NOMO-1 treated with DMSO at 0.1 percent for 48 hours (cell line): Measurements from ENCODE around the gene MMEL1.
"Not testable (repeated sequence)": the region's sequence is repeated elsewhere in the genome, so short reads cannot be mapped to it uniquely, and the experiment has no call there.

Experiments
- DNase-seq: peaks from one replicate; lab custom pipeline; 2025; ENCODE audit not compliant: unreplicated experiment; lab: John Stamatoyannopoulos, UW

Gene MMEL1

GRCh38 chr1:2629627-2630497, 3.0 kb downstream of the MMEL1 start:
- no peak for DNase-seq

DNA sequence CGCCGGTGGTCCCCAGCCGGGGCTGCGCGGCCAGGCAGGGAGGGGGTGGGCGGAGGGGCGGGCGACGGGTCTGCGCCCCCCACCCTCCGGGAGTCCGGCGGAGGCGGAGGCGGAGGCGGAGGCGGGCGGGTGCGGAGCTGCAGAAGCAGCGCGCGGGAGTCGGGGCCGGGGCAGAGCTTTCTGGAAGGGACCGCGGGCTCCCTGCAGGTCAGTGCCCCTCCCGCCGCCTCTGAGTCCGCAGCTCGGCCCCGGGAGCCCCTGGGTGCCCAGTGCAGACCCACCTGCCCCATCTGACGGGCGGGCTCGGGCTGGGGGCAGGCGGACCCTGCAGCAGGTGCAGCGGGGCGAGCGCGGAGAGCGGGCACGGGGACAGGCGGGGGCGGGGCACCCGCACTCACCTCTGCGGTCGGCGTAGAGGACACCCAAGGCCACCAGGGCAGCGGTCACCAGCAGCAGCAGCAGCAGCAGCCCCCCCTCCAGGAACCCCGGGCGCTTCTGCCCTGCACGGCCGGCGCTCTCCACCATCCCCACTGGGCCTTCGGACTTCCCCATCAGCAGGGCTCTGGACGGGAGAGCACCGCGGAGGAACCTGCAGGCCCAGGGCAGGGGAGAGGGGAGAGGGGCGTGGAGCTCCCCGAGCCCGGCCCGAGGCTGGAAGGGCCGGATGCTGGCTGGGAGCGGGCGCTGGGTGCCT, 3.7 kb downstream of the MMEL1 start:
- DNase-seq: no peak

DNA sequence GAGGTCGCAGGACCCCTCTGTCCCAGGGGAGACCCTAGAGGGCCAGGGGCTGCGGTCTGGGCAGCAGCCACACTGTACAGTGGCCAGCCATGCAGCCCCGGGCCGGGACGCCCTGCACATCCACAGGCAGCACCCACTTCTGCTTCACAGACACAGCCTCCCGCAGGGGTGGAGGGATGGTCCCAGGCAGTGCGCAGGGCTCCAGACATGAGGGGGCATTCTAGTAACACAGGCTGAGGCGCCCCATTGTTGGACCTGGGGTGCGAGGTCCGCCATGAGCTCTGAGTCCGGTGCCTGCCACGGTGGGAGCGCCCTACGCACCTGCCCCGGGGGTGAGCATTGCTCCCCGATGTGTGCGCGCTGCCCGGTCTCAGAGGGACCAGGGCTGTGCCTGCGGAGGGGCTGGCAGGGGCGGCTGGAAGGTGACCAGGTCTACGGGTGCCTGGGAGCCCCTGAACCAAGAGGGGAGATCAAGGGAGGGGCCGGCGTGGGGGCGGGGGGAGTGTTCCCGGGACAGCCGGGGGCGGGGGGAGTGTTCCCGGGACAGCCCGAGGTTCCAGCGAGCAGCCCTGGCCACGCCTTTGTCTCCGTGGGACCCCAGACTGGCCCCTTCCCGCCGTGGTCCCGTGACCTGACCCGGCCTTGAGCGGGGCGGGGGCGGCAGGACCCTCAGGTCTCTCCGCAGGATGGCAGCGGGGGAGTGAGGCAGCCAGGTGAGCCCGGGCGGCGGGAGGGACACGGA, 4.5 kb downstream of the MMEL1 start:
- no peak for DNase-seq

DNA sequence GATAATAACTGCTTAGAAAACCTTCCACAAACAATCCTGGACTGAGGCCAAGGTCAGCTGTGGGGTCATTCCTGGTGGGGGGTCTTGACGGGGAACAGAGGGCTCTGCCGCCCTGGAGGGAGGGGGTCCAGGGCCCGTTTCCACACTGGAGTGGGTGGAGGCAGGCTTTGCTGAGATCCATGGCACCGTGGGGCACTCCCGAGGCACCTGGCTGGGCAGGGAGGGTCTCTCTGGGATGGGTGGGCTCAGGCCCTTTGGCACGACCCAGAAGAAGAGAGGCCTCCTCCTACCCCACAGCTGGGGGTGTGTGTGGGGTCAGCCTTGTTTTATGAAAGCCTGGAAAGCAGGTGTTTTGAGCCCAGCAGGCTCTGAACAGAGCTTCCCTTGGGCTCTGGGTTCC, 5.1 kb downstream of the MMEL1 start:
- no peak for DNase-seq

DNA sequence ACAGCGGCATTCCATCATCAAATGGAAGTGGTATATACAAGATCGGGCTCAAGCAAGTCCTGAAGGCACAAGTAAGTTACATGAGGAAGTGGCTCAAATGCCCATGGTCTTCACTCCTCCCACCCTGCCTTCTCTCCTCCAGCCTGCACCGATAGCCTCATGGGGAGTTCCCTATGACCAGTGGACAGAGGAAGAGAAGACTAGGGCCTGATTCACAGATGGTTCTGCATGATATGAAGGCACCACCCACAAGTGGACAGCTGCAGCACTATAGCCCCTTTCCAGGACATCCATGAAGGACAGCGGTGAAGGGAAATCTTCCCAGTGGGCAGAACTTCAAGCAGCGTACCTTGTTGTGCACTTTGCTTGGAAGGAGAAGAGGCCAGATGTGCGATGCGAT, 7.1 kb downstream of the MMEL1 start:
- not testable (repeated sequence) for DNase-seq

- DNase-seq: no peak
These were observed 7.5 kb downstream of the MMEL1 start for GRCh38 chr1:2625311-2625710.

DNA sequence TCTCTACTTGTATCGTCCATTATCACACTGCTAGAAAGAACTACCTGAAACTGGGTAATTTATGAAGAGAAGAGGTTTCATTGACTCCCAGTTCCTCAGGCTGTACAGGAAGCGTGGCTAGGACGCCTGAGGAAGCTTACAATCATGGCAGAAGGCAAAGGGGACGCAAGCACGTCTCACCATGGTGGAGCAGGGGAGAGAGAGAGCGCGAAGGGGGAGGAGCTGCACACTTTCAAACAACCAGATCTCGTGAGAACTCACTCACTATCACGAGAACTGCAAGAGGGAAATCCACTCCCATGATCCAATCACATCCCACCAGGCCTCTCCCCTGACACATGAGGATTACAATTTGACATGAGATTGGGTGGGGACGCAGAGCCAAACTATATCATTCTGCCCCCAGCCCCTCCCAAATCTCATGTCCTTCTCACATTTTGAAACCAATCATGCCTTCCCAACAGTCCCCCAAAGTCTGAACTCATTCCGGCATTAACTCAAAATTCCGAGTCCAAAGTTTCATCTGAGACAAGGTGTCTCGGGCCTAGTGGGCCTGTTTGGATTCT, 8.0 kb downstream of the MMEL1 start:
- DNase-seq: no peak

DNA sequence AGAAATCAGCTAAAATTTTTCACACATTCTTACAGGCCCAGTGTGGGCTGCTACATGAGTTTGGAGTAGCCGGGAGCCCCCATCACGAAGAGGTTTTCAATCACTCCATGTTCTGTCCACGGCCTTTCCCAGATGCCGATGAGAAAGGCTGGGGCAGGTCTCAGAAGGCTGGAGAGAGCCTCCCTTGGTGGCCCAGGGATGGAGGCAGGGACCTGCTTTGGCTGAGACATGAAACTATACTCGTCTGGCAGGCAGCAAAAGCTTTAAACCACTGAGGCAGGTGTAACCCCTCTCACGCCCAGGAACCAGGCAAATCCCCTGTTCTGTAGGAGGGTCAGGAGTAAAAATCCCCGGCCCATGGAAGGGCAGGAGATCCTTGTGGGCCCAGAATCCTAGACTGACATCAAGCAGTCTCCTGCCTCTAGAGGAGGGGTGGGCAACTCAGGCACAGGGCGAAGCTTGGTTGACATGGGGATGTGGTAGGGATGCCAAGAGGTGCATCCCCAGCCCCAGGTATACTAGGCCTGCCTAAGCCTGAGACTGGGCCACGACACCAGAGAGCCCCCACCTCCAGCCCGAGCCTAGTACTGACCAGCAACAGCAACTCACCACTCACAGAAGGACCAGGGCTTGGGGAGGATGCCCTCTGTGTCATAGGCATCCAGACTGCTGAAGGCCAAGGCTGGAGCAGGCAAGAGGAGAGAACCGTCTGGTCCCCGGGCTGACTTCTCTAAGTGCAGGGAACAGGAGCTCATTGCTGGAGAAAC, 9.1 kb downstream of the MMEL1 start:
- DNase-seq: no peak

GRCh38 chr1:2617971-2618470, 14.8 kb downstream of the MMEL1 start:
- no peak for DNase-seq

- DNase-seq: no peak
These were observed 18.7 kb downstream of the MMEL1 start for GRCh38 chr1:2614145-2614544.

DNA sequence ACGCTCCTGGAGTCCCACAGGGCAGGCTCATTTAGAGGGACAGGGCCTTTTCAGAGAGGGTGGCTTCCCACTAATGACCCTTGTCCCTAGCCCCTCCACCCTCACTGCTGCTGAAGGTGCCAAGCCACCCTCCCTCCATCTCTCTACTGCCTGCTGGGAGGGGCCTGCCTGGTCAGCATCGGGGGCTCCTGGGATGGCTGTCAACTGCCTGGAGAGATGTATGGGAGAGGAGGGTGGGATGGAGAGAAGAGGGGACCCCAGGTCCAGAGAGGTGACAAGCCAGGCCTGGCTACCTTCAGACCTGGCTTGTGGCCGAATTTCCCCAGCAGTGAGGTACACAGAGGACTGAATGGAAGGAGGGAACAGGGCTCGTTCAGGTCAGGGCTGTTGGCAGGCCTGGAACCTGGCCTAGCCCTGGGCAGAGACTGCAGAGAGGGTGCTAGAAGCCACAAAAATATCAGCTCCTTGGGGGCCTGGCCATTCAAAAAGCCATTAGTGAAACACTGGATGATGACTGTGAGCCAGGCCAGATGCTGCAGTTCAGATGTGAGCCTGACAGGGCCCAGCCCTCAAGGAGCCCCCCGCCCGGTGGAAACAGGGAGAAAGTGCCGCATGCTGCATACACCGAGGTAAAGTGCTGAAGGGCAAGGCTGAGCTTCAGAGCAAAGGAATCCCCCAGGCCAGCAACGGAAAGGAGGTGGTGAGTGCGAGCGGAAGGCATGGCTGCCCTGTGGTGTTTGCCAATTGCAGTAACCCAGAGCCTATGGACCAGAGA, 20.0 kb downstream of the MMEL1 start:
- DNase-seq: no peak

DNA sequence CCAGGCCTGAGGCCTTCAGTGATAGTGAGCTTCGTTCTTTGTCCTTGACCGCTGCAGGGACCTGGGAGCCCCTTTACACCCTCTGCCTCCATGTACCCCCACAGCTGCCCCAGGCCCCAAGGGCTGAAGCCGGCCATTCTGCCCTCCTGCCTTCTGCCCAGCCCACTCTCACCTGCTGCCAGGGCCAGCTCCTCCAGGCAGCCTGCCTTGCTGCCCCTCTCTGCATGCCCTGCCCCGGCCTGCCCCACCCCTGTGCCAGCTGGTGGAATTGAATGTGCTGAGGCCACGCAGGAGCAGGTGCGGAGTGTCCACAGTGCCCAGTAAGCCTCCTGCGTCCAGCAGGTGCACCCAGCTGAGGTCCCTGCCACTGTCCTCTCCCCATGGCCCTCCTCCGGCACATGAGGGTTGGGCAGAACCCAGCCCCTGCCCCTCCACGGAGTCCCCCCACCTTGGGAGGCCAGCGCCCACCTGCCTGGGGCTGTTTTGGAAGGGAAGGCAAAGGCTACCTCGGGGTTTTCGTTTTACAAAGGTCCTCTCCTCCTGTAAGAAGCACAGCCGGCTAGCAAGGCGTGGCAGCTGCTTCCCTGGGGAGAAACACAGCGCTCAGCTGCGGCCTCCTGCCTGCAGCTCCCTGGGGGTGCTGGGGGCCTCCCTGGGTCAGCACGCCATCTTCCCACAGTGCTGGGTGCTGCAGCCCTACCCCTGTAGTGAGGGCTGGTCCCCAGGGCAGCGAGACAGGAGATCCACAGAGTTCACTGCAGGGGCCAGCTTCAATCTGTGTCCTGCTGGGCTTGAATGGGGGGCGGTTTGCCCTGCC, 21.0 kb downstream of the MMEL1 start:
- no peak for DNase-seq

GRCh38 chr1:2611031-2611501, 21.8 kb downstream of the MMEL1 start:
- DNase-seq: no peak

DNA sequence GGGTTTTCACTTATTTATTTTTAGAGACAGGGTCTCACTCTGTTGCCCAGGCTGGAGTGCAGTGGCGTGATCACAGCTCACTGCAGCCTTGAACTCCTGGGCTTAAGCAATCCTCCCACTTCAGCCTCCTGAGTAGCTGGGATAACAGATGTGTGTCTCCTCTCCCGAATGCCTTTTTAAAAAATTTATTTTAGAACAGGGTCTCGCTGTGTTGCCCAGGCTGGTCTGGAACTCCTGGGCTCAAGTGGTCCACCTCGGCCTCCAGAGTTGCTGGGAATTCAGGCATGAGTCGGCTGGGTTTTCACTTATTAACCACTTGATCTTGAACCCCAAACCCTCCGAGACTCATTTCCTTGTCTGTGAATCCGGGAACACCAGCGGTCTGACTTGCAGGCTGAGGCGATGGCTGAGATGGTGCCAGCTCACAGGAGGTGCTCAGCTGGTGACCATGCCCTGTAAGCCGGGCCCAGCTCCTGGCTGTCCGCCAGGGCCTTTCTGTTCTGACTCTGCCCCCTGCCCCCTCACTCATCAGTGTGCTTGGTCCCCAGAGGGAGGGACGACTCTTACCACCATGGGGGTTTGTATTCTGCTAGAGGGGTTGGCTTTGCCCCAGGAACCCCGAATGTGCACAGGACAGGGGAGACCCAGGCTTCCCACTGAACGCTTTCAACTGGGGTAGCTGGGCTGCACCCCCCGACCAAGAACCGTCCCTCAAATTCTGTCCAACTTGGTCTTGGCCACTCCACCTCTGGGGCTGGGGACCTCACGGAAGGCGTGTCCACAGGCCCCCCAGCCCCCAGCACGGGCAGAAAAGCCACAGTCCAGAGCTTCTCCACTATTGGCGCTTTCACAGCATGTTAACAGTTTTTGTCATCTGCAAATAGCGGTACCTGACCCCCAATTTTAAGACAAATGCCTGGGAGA, 22.5 kb downstream of the MMEL1 start:
- DNase-seq: no peak

DNA sequence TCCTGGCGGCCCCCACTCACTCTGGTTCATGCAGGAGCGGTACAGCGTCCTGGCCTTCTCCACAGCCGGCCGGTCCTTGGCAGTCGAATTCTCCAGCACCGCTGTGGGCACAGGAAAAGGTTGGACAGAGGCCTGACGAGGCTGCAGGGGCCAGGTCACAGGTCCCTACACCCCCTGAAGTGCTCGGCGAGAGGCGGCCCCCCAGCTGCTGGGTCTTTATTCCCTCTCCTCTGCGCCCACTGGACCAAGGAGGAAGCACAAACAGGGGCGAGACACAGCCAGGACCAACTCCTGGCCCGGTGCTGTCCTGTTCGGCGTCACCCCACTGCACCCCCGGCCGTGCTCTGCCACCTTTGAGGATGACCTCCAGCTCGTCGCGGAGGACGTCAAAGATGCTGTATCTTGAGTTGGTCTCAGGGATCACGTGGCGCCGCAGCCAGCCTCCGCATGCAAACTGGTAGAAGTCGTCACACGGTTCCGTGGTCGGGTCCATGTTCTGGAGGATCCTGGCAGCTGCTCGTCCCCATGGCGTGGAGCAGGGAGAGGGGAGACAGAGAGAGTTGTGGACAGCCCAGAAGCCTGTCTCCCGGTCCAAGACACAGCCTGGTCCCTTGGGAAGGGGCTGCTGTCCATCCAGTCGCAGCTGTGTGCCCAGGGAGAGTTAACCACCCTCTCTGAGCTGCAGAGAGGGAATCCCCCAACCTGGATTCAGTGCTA, 23.3 kb downstream of the MMEL1 start:
- no peak for DNase-seq

DNA sequence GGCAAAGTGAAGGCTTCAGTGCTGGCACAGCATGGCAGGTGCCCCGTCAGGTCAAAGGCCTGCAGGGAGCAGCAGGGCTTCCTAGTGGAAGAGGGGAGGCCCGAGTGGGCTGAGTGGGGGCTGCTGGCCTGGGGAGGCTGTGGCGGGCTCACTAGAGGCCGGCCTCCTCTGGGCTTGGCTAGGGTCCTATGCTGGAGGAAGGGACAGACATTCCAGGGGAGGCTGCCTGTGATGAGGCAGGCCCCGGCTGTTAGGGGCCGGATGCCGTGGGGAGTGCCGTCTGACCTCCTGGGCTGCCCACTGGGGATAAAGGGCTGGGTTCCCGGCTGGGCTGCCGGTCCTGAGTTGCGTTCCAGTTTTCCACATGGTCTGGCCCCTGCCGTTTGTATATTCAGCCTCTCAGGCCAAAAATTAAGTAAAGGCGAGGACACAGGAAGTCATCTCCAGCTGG, 25.1 kb downstream of the MMEL1 start:
- DNase-seq: no peak
